Cardiac muscle cell (in vitro differentiated cells and primary cell): ENCODE measurements around the gene SREK1IP1. TPM values are rescaled to one million over a fixed set of nuclear protein-coding genes. Genes with fewer than 3 reads are reported as not detected.

Experiments
- DNase-seq, 2 donors: peaks; one replicate each; pipeline versions ENCODE4 v3.0.0 to v3.0.0-alpha.2; 2010 to 2017; ENCODE audit warnings: low read depth in 1 of 2, low spot score in 1 of 2
- H3K27ac ChIP-seq: fragments of 200-600 bp; sonication (generic); 2 replicates; pipeline ENCODE4 v1.5.1; 2016
- H3K27me3 ChIP-seq: fragments of 200-600 bp; sonication (generic); 2 replicates; pipeline ENCODE4 v1.6.0; 2016; ENCODE audit warnings: control low read depth
- H3K36me3 ChIP-seq: fragments of 200-600 bp; sonication (generic); 2 replicates; pipeline ENCODE4 v1.5.1; 2016; ENCODE audit warnings: control low read depth
- H3K4me1 ChIP-seq: fragments of 200-600 bp; sonication (generic); 2 replicates; pipeline ENCODE4 v1.8.1; 2017; ENCODE audit warnings: low read depth, mild to moderate bottlenecking, mixed run types
- H3K4me3 ChIP-seq: fragments of 200-600 bp; sonication (generic); 2 replicates; pipeline ENCODE4 v1.5.1; 2016; ENCODE audit warnings: mild to moderate bottlenecking
- H3K9me3 ChIP-seq: fragments of 200-600 bp; sonication (generic); 2 replicates; pipeline ENCODE4 v1.5.1; 2017; ENCODE audit warnings: low read depth, mild to moderate bottlenecking, control low read depth
- CTCF ChIP-seq: IDR thresholded peaks from 2 replicates; pipeline ENCODE4 v1.5.1; 2012; ENCODE audit warnings: low read depth, mild to moderate bottlenecking, low read length
- polyA plus RNA-seq: library from polyadenylated mRNA; unstranded; fragments of >200 nt; fragmentation: Nextera tagmentation; extraction: Ambion mirVana; gene quantifications from 2 replicates; pipeline ENCODE4 v1.2.1, GENCODE V29; 2016
- total RNA-seq: library from RNA; depleted of rRNA; stranded (reverse); fragments of >200 nt; gene quantifications from 2 replicates; pipeline ENCODE4 v1.2.3, GENCODE V29; 2016

SREK1IP1 gene
- 2.3 and 4.9 TPM in 2 replicates for total RNA-seq
- polyA plus RNA-seq: 22.4 and 26.8 TPM in 2 replicates

- Histone ChIP-seq H3K9me3 (no peaks in the 10 kb centered on the region), H3K36me3 (no peaks in the 10 kb centered on the region), H3K4me3 (peak within 1 kb of the TSS; percentile 73), H3K4me1 (peaks cover 17% of the 10 kb centered on the region), H3K27ac (peak within 1 kb of the TSS; percentile 99), H3K27me3 (no peaks in the 10 kb centered on the region)
- peak; percentile 25 for TF ChIP-seq CTCF
- DNase-seq: peak; percentile 93 to 95
These were observed at the start of gene SREK1IP1, which contains the start of gene CWC27 for GRCh38 chr5:64768358-64769312. Gene SREK1IP1, minus strand, starts transcription at chr5:64768691. Its CDS starts 174 bp downstream, at chr5:64768517. Gene CWC27, plus strand, starts transcription at chr5:64768930. Its CDS starts 217 bp downstream, at chr5:64769147.

- H3K36me3 ChIP-seq: no peaks in the 10 kb centered on the region
- peaks cover 11% of the 10 kb centered on the region for H3K4me1 ChIP-seq
- no peaks in the 10 kb centered on the region for H3K27me3 ChIP-seq
- TF ChIP-seq CTCF: no peak
- no peak overlapping the region for H3K27ac ChIP-seq
- no peaks in the 10 kb centered on the region for H3K9me3 ChIP-seq
- peak in 1 of 2 donors; percentile 9 for DNase-seq
- no peak overlapping the region for H3K4me3 ChIP-seq
These were observed 49.8 kb upstream of the SREK1IP1 start for GRCh38 chr5:64818245-64818644.

- no peak for TF ChIP-seq CTCF
- DNase-seq: no peak
- Histone ChIP-seq H3K4me1 (peaks cover 11% of the 10 kb centered on the region), H3K27me3 (no peaks in the 10 kb centered on the region), H3K27ac (no peak overlapping the region), H3K9me3 (no peaks in the 10 kb centered on the region), H3K36me3 (no peaks in the 10 kb centered on the region), H3K4me3 (no peak overlapping the region)
These were observed 45.6 kb upstream of the SREK1IP1 start for GRCh38 chr5:64814073-64814472.

- Histone ChIP-seq H3K27ac (no peak overlapping the region), H3K4me1 (peaks cover 9% of the 10 kb centered on the region), H3K36me3 (no peaks in the 10 kb centered on the region), H3K27me3 (no peaks in the 10 kb centered on the region), H3K4me3 (no peak overlapping the region), H3K9me3 (no peaks in the 10 kb centered on the region)
- TF ChIP-seq CTCF: peak; percentile 63
- peak; percentile 59 to 82 for DNase-seq
These were observed 42.7 kb upstream of the SREK1IP1 start for GRCh38 chr5:64811050-64811640.

- Histone ChIP-seq H3K27ac (peak overlapping the region; percentile 56), H3K27me3 (no peaks in the 10 kb centered on the region), H3K9me3 (no peaks in the 10 kb centered on the region), H3K4me3 (no peak overlapping the region), H3K4me1 (peaks cover 9% of the 10 kb centered on the region), H3K36me3 (peaks cover 9% of the 10 kb centered on the region)
- TF ChIP-seq CTCF: no peak
- no peak for DNase-seq
These were observed 39.0 kb upstream of the SREK1IP1 start for GRCh38 chr5:64807520-64807919.
